Mesothelial cell of epicardium (in vitro differentiated cells): Measurements from ENCODE around the gene FAM186B. TPM values are rescaled to one million over a fixed set of nuclear protein-coding genes. Genes with fewer than 3 reads are reported as not detected.

Experiments used
- DNase-seq, 2 experiments: peaks; one replicate each; pipeline ENCODE4 v3.0.0; 2021; ENCODE audit warnings: low spot score in 2 of 2; ENCODE audit not compliant: unreplicated experiment in 2 of 2
- H3K27ac Mint-ChIP-seq: 2 replicates; pipeline ENCODE4 v1.8.0; 2021; ENCODE audit warnings: mixed read lengths
- H3K27me3 Mint-ChIP-seq: 2 replicates; pipeline ENCODE4 v1.8.0; 2021; ENCODE audit warnings: low read depth, mixed read lengths
- H3K36me3 Mint-ChIP-seq: 2 replicates; pipeline ENCODE4 v1.8.0; 2021; ENCODE audit warnings: mixed read lengths
- H3K4me1 Mint-ChIP-seq: 2 replicates; pipeline ENCODE4 v1.8.0; 2021; ENCODE audit warnings: mixed read lengths
- H3K4me3 Mint-ChIP-seq: 2 replicates; pipeline ENCODE4 v1.8.0; 2021; ENCODE audit warnings: mild to moderate bottlenecking, moderate library complexity, mixed read lengths
- H3K9me3 Mint-ChIP-seq: 2 replicates; pipeline ENCODE4 v1.8.0; 2021; ENCODE audit warnings: mixed read lengths
- total RNA-seq: library from RNA; stranded (reverse); gene quantifications from 3 replicates; pipeline ENCODE4 v1.2.1, GENCODE V29; 2021
- TF ChIP-seq, protein P1 (sequence below): fragments of 200-600 bp; sonication (generic); IDR thresholded peaks from one replicate; pipeline ENCODE4 v1.5.0; 2021; ENCODE audit warnings: antibody characterized with exemption; ENCODE audit not compliant: unreplicated experiment

The FAM186B gene
- total RNA-seq, 1 donor from 2014 or later, result 0.40 TPM

DNA sequence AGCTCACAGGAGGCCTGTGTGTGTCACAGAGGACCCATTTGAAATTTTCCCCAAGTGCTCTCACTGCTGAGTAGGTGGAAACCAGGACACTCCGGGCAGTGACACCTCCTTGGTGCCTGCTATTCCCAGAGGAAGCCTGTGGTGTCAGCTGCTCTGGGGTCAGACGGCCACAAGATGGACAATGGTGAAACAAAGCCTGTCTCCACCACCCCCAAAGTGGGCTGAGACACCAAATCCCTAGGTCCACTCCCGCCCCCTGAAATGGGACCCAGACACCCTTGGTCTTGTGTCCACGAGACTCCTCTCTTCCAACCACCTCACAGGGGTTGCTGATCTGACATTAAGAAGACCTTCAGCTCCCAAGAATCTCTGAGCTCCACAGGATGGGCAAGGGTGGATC is 59.6 kb downstream of the FAM186B start:
- no peaks in the 10 kb centered on the region for H3K36me3 Mint-ChIP-seq
- peaks cover 78% of the 10 kb centered on the region for H3K27me3 Mint-ChIP-seq
- H3K27ac Mint-ChIP-seq, result no peak overlapping the region
- no peak overlapping the region for H3K4me3 Mint-ChIP-seq
- H3K4me1 Mint-ChIP-seq, result peaks cover 22% of the 10 kb centered on the region
- DNase-seq, result no peak
- TF ChIP-seq, protein P1, sequence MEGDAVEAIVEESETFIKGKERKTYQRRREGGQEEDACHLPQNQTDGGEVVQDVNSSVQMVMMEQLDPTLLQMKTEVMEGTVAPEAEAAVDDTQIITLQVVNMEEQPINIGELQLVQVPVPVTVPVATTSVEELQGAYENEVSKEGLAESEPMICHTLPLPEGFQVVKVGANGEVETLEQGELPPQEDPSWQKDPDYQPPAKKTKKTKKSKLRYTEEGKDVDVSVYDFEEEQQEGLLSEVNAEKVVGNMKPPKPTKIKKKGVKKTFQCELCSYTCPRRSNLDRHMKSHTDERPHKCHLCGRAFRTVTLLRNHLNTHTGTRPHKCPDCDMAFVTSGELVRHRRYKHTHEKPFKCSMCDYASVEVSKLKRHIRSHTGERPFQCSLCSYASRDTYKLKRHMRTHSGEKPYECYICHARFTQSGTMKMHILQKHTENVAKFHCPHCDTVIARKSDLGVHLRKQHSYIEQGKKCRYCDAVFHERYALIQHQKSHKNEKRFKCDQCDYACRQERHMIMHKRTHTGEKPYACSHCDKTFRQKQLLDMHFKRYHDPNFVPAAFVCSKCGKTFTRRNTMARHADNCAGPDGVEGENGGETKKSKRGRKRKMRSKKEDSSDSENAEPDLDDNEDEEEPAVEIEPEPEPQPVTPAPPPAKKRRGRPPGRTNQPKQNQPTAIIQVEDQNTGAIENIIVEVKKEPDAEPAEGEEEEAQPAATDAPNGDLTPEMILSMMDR, result no peak
- H3K9me3 Mint-ChIP-seq, result no peaks in the 10 kb centered on the region

DNA sequence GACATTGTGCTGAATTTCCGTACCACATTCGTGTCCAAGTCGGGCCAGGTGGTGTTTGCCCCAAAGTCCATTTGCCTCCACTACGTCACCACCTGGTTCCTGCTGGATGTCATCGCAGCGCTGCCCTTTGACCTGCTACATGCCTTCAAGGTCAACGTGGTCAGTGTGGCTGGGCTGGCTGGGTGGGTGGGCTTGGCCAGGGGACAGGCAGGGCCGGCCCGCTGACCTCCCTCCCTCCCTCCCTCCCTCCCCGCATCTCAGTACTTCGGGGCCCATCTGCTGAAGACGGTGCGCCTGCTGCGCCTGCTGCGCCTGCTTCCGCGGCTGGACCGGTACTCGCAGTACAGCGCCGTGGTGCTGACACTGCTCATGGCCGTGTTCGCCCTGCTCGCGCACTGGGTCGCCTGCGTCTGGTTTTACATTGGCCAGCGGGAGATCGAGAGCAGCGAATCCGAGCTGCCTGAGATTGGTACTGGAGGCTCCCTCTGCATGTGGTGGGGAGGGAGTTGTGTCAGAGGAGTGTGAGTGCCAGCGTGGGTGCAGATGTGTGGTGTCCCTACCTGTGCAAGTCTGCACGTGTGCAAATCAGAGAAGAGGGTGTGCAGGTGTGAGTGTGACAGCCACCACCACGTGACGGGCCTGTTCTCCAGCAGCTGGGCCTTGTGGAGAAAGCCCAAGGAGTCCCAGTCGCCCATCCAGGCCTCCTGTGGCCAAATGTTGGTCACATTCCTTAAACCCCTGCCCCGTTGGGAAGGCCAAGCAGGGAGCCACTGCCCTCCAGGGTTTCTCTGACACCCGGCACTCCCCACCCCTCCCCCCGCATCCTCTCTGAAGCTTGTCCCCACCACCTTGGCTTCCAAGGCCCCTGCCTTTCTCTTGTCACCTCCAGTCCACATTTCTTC is 61.3 kb downstream of the FAM186B start:
- Mint-ChIP-seq H3K27ac (no peak overlapping the region), H3K36me3 (no peaks in the 10 kb centered on the region), H3K4me1 (peaks cover 26% of the 10 kb centered on the region), H3K4me3 (no peak overlapping the region), H3K9me3 (no peaks in the 10 kb centered on the region), H3K27me3 (peaks cover 84% of the 10 kb centered on the region)
- TF ChIP-seq, protein P1, result no peak
- DNase-seq, result no peak

DNA sequence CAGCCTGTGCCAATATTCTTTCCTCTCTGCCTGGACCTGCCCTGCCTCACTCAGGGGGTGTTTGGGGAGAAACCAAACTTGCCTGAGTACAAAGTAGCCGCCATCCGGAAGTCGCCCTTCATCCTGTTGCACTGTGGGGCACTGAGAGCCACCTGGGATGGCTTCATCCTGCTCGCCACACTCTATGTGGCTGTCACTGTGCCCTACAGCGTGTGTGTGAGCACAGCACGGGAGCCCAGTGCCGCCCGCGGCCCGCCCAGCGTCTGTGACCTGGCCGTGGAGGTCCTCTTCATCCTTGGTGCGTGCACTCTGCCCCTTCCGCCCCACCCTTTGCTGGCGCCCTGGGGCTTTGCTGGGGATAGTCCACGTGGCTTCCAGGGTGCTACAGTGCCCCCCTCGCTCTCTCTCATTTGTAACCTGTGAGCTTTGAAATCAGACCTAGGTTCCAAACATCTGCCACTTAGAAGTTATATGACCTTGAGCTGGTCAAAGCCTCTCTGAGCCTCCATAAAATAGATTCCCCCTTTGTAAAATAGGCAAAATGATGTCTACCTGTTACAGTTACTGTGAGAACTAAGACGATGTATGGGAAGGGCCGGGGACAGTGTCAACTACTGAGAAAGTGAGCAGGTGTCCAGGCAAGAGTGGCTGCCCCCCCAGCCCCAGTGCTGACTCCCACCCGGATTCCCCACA is 62.1 kb downstream of the FAM186B start:
- TF ChIP-seq, protein P1, result no peak
- Mint-ChIP-seq H3K36me3 (no peaks in the 10 kb centered on the region), H3K9me3 (no peaks in the 10 kb centered on the region), H3K27me3 (peaks cover 81% of the 10 kb centered on the region), H3K4me3 (no peak overlapping the region), H3K4me1 (peaks cover 23% of the 10 kb centered on the region), H3K27ac (no peak overlapping the region)
- DNase-seq, result no peak

DNA sequence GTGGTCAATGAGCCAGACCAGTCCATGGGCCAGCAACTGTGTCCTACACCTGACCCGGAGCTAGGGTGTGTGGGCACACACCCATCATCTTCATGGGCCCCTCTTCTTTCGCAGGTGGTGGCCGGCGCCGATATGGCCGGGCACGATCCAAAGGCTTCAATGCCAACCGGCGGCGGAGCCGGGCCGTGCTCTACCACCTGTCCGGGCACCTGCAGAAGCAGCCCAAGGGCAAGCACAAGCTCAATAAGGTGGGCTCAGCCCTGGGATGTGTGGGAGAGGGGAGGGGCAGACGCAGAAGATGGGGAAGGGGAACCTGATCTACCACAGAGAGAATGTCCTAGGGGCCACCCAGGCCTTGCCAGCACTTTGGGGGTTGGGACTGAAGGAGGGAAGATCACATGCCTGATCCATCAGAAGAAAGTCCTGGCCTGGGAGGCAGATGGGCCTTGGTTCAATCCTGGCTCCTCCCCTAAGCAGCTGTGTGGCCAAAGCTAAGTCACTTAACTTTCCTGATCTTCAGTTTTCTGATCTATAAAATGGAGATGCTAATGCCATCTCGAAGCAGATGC is 62.8 kb downstream of the FAM186B start:
- no peaks in the 10 kb centered on the region for H3K9me3 Mint-ChIP-seq
- no peak overlapping the region for H3K4me3 Mint-ChIP-seq
- no peak overlapping the region for H3K27ac Mint-ChIP-seq
- TF ChIP-seq, protein P1, result no peak
- H3K36me3 Mint-ChIP-seq, result no peaks in the 10 kb centered on the region
- H3K27me3 Mint-ChIP-seq, result peaks cover 80% of the 10 kb centered on the region
- DNase-seq, result no peak
- H3K4me1 Mint-ChIP-seq, result peaks cover 22% of the 10 kb centered on the region

DNA sequence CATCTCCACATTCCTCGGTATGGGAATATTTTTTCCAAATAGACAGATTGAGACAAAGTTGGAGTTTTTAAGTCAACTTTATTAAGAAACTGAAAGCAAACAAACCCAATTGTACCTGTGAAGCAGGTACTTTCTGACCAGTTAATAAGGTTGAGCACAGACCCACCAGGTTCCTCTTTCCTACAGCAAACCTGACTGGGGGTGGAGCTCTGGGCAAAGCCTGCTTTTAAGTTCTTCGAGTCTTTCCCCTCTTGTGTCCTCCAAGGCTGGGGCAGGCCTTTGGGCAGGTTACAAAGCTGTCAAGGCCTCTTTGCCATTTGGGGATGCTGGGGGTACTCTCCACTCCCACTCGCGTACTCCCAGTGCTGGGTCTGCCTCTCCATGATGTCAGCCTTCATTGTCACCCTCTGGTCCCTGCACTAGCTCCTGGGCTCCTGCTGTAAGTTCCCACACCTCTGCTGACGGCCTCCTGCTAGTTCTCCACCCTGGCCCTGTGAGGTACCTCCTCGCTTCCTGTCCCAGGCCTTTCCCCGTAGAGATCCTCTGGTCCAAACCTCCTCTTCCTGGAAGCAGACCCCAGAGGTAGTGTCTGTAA is 63.4 kb downstream of the FAM186B start:
- Mint-ChIP-seq H3K27me3 (peaks cover 80% of the 10 kb centered on the region), H3K4me1 (peaks cover 20% of the 10 kb centered on the region), H3K4me3 (no peak overlapping the region), H3K36me3 (no peaks in the 10 kb centered on the region), H3K9me3 (no peaks in the 10 kb centered on the region), H3K27ac (no peak overlapping the region)
- TF ChIP-seq, protein P1, result no peak
- no peak for DNase-seq
